HFFc6 (cell line): ENCODE results near the gene NANOS2. TPM values are rescaled to one million over a fixed set of nuclear protein-coding genes. Genes with fewer than 3 reads are reported as not detected.

Source experiments
- DNase-seq: peaks from one replicate; pipeline ENCODE4 v3.0.0-alpha.2; 2018
- H3K27ac Mint-ChIP-seq: 2 replicates; pipeline ENCODE4 v1.8.0; 2020; ENCODE audit warnings: mild to moderate bottlenecking, mixed read lengths
- H3K27me3 Mint-ChIP-seq: 2 replicates; pipeline ENCODE4 v1.8.0; 2021; ENCODE audit warnings: mild to moderate bottlenecking, moderate library complexity, mixed read lengths; ENCODE audit not compliant: insufficient read depth
- H3K36me3 Mint-ChIP-seq: 2 replicates; pipeline ENCODE4 v1.8.0; 2021; ENCODE audit warnings: low read depth, mixed read lengths
- H3K4me1 Mint-ChIP-seq: 2 replicates; pipeline ENCODE4 v1.8.0; 2020; ENCODE audit warnings: low read depth, mixed read lengths
- H3K4me3 Mint-ChIP-seq: 2 replicates; pipeline ENCODE4 v1.8.0; 2020; ENCODE audit warnings: mild to moderate bottlenecking, moderate library complexity, mixed read lengths
- H3K9me3 Mint-ChIP-seq: 2 replicates; pipeline ENCODE4 v1.8.0; 2020; ENCODE audit warnings: mild to moderate bottlenecking, mixed read lengths
- CTCF ChIP-seq: fragments of 200-600 bp; sonication (generic); IDR thresholded peaks from 2 replicates; pipeline ENCODE4 v1.5.0; 2021; ENCODE audit warnings: antibody characterized with exemption, mild to moderate bottlenecking
- total RNA-seq, 6 experiments: library from RNA; stranded (reverse); fragmentation: NEBNext Ultra II Directional; extraction: Animal tissue kit (Norgen Biotek cat#: 25700); gene quantifications; 2 replicates in 1 of 6; 3 replicates in 5 of 6; pipeline ENCODE4 v1.2.3, GENCODE V29; 2021

The NANOS2 gene
- total RNA-seq, 6 experiments from 2014 or later = not detected

GRCh38 chr19:45927565-45928261 lies 13.1 kb upstream of the NANOS2 start:
- H3K27ac Mint-ChIP-seq = peak overlapping the region; percentile 34; the same call in 1 of the 2 replicates
- peaks cover 7% of the 10 kb centered on the region for H3K4me1 Mint-ChIP-seq

DNA sequence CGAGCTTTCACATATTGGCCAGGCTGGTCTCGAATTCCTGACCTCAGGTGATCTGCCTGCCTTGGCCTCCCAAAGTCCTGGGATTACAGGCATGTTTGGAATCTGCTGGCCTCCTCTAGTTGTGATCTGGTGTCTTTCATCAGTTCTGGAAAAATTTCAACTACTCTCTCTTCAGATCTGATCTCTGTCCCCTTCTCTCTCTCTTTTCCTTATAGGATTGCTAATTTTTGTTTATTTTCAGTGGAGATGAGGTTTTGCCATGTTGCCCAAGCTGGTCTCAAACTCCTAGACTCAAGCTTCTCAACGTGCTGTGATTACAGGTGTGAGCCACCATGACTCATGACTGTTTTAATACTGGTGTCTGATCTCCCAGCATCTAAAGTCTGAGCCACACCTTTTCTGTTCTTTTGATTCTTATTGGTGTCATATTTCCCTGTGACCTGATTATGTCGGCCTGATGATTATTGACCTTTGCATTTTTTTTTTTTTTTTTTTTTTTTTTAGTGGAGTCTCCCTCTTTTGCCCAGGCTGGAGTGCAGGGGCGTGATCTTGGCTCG lies 10.4 kb upstream of the NANOS2 start:
- no peak for DNase-seq
- Mint-ChIP-seq H3K27ac (no peak overlapping the region), H3K9me3 (no peaks in the 10 kb centered on the region; the same call in 1 of the 2 replicates), H3K27me3 (peaks cover 11% of the 10 kb centered on the region), H3K36me3 (no peaks in the 10 kb centered on the region), H3K4me3 (no peak overlapping the region), H3K4me1 (peaks cover 7% of the 10 kb centered on the region)
- TF ChIP-seq CTCF = no peak

More at GRCh38 chr19:45927565-45928261, 13.1 kb upstream of the NANOS2 start:
- Mint-ChIP-seq H3K36me3 (no peaks in the 10 kb centered on the region), H3K9me3 (no peaks in the 10 kb centered on the region; the same call in 1 of the 2 replicates), H3K4me3 (peak overlapping the region; percentile 58), H3K27me3 (peaks cover 16% of the 10 kb centered on the region)
- peak; percentile 78 for DNase-seq
- no peak for TF ChIP-seq CTCF

- no peaks in the 10 kb centered on the region; the same call in 1 of the 2 replicates for H3K4me1 Mint-ChIP-seq
- H3K36me3 Mint-ChIP-seq = no peaks in the 10 kb centered on the region
- no peaks in the 10 kb centered on the region; the same call in 1 of the 2 replicates for H3K9me3 Mint-ChIP-seq
- no peak for DNase-seq
- H3K27me3 Mint-ChIP-seq = peaks cover 23% of the 10 kb centered on the region
- no peak overlapping the region for H3K27ac Mint-ChIP-seq
- peak; percentile 54 for TF ChIP-seq CTCF
- H3K4me3 Mint-ChIP-seq = no peak overlapping the region
Observed at GRCh38 chr19:45922281-45922680, 7.7 kb upstream of the NANOS2 start.

- H3K27ac Mint-ChIP-seq = no peak overlapping the region
- no peaks in the 10 kb centered on the region; the same call in 1 of the 2 replicates for H3K9me3 Mint-ChIP-seq
- peaks cover 28% of the 10 kb centered on the region for H3K27me3 Mint-ChIP-seq
- TF ChIP-seq CTCF = no peak
- H3K4me3 Mint-ChIP-seq = no peak overlapping the region
- no peaks in the 10 kb centered on the region for H3K36me3 Mint-ChIP-seq
- no peaks in the 10 kb centered on the region for H3K4me1 Mint-ChIP-seq
- DNase-seq = no peak
Observed at GRCh38 chr19:45920458-45920857, 5.9 kb upstream of the NANOS2 start.

DNA sequence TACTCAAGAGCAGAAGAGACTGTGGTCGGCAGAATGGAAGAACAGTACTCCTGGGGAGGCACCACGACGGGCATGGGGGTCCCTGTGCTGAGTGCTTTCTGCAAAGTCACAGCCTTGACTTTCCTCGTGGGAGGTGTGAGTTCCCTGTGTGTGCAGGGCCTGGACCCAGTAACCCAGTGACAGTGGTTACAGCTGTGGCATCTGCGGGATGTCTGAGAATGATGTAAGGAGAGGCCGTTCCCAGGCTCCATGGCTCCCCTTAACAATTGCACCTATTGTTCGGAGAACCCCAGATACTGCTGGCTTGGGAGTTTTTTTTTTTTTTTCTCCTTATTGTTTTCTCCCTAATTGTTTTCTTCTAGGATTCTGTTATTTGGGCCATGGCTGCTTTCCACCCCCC lies 5.1 kb upstream of the NANOS2 start:
- TF ChIP-seq CTCF = no peak
- Mint-ChIP-seq H3K27me3 (peaks cover 28% of the 10 kb centered on the region), H3K36me3 (no peaks in the 10 kb centered on the region), H3K4me1 (no peaks in the 10 kb centered on the region), H3K4me3 (no peak overlapping the region), H3K27ac (no peak overlapping the region), H3K9me3 (no peaks in the 10 kb centered on the region)
- DNase-seq = no peak
